ENCODE results near the gene ATG14.
"Not testable (repeated sequence)": the region's sequence is repeated elsewhere in the genome, so short reads cannot be mapped to it uniquely, and the experiment has no call there.

The ATG14 gene

DNA sequence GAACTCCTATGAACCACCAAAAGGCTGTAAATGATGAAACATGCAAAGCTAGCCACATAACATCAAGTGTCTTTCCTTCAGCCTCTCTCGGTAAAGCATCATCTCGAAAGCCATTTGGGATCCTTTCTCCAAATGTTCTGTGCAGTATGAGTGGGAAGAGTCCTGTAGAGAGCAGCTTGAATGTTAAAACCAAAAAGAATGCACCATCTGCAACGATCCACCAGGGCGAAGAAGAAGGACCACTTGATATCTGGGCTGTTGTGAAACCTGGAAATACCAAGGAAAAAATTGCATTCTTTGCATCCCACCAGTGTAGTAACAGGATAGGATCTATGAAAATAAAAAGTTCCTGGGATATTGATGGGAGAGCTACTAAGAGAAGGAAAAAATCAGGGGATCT, 61.2 kb downstream of the ATG14 start:
- DNase-seq, result no peak

DNA sequence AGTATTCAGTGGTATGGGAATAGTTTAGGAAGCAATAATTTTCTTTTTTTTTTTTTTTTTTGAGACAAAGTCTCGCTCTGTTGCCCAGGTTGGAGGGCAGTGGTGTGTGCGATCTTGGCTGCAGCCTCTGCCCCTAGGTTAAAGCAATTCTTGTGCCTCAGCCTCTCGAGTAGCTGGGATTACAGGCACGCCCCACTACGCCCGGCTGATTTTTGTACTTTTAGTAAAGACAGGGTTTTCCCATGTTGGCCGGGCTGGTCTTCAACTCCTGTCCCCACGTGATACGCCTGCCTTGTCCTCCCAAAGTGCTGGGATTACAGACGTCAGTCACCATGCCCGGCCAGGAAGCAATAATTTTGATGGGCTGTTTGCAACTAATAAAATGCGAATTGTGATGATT, 62.1 kb downstream of the ATG14 start:
- DNase-seq, result no peak

GRCh38 chr14:55348766-55349453, 62.7 kb downstream of the ATG14 start:
- no peak for DNase-seq

DNA sequence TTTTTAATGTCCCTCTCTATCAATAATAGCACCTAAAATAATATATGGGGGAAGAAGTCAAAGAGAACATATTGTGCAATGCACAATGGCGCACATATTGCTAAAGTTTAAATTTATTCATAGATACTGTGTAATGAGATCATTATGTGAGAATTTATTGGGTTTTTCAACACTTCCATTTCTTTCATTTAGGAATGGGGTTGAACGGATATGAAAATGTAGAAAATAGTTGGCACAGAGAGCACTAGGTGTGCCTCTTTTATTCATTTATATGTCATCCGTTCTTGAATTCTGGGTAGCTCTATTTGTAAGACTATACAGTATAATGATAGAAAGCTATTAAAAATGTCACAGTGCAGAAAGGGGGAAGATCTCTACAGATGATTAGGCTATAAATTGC, 63.9 kb downstream of the ATG14 start:
- no peak for DNase-seq

DNA sequence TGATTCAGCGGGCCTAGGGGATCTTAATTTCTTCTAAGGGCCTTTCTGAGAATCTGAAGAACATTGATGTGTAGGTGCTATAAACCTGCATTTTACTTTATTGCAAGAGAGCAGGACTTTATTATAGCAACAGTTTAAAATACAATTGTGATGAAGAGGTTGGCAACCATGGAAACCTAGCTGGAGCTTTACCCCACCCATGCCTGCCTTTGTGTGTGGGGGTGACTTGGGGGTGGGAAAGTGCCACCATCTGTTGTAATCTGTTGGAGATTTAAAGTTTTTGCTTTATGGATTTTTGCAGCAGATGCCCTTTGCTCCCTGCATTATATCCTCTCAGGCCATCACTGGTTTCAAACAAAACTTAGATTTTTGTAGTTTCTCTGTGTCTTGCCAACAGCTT, 64.6 kb downstream of the ATG14 start:
- no peak for DNase-seq

GRCh38 chr14:55344582-55345163, 67.0 kb downstream of the ATG14 start:
- not testable (repeated sequence) for DNase-seq

DNA sequence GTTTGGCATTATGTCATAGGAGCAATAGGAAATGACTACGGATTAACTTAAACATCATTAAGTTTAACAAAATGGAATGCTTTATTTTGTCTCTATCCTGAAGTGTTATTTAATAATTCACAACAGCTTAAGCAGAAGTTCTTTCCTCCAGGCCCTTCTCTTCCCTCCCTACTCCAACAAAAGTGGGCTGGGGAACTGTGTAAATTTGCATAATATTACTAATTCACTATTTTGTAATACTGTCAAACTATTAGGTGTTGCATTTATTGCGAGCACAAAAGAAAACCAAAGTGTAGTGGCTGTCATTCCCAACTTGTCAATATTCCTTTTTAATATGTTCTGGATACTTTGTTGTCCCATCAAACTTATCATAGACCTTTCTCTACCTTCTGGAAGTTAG, 69.8 kb downstream of the ATG14 start:
- no peak for DNase-seq

- DNase-seq, result no peak
Observed at GRCh38 chr14:55340482-55340881, 71.1 kb downstream of the ATG14 start.

DNA sequence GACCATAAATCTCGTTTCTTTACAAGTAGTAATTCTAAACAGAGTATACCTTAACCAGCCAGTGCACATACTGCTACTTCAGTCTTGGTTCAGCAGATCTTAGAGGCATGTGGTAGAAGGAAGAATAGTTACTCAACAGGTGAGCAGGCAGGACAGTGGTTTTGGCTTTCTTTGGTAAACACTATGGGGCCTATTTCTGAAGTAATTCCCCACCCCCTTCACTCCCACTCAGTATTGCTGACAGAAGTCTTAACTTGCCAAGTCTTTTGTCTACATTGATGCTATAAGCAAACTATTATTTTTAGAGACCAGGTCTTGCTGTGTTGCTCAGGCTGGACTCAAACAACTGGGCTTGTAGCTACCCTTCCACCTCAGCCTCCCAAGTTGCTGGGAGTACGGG, 71.9 kb downstream of the ATG14 start:
- DNase-seq, result peak; percentile 61

- DNase-seq, result peak; percentile 40
Observed at GRCh38 chr14:55336691-55337090, 74.9 kb downstream of the ATG14 start.

GRCh38 chr14:55336162-55336561, 75.5 kb downstream of the ATG14 start:
- peak; percentile 25 for DNase-seq

GRCh38 chr14:55333711-55334485, 77.7 kb downstream of the ATG14 start:
- DNase-seq, result peak; percentile 58

DNA sequence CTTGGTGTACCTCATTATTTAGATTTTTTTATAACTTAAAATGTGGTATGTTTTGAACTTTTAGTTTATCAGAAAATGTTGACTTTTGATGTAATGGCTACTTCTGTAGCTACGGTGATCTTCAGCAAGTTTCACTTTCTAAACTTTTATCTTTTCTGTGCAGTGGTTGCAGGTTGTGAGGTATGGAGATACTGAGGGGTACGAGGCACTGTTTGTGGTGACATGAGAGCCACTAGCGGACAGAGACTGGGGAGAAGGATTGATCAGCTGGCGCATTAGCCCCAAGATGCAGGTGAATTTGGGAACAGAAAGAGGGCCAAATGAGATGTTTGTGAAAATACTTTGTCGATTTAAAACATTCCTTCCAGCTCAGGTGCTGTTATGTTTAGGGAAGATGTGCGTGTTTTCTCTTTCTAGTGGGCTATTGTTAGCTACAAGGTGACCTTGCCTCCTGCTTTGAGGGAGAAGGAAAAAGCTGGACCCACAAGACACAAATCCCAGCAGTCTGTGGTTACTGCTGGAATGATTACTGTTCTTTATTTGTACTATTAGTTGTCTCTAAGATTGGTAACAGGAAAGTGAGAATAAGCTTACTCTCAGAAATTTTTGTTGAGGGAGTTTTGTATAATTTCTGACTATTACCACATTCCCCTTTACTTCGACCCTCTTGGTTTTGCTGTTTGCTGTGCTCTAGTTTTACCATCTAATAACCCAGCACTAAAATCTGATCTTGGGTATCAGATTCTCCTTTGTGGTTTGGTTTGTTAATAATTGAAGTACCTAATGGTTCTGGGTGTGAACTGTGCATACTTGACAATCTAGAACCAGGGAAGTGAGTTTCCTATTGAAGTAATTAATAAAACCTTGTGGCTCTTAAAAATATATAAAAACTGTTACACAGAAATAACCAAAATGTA, 78.7 kb downstream of the ATG14 start:
- DNase-seq, result peak; percentile 61

GRCh38 chr14:55329999-55330710, 81.5 kb downstream of the ATG14 start:
- DNase-seq, result peak; percentile 58

DNA sequence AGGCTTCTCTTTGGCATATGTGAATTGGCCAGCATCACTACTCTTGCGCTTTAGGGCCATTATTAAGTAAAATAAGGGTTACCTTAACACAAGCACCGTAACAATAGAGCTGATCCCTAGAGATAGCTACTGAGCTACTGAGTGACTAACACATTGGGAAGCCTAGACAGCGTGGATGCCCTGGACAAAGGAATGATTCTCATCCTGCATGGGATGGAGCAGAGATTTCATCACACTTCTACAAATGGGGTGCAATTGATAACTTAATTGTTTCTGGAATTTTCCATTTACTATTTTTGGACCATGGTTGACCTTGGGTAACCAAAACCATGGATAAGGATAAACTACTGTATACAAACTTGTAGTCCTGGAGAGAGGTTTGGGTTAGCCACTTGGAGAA, 83.3 kb downstream of the ATG14 start:
- no peak for DNase-seq

- DNase-seq, result peak; percentile 37
Observed at GRCh38 chr14:55327179-55327578, 84.5 kb downstream of the ATG14 start.

GRCh38 chr14:55324812-55325211, 86.8 kb downstream of the ATG14 start:
- DNase-seq, result no peak

- peak; percentile 25 for DNase-seq
Observed at GRCh38 chr14:55323910-55324309, 87.7 kb downstream of the ATG14 start.

- no peak for DNase-seq
Observed at GRCh38 chr14:55318694-55319093, 92.9 kb downstream of the ATG14 start.

GRCh38 chr14:55317542-55318306, 93.9 kb downstream of the ATG14 start:
- DNase-seq, result no peak

DNA sequence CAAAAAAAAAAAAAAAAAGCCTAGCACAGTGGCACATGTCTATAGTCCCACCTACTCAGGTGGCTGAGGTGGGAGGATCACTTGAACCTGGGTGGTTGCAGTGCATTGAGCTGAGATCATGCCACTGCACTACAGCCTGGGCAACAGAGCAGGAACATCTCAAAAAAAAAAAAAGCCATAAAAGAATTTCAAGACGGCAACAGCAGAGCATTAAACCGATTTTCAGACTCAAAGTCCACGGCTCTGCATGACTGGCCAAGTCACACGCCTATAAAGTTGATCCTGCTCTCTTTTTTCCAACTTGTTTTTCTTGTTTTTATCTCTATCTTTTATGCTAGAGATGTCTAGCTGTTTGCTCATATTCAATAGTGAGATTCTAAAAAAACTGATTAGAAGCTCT, 95.1 kb downstream of the ATG14 start:
- DNase-seq, result no peak

Measured in CD4-positive, alpha-beta T cell treated with Interleukin-4 for 4 hours (primary cell).